Retinal pigment epithelial cell (primary cell): Measurements from ENCODE around the gene TMCC1.

ENCODE experiments used
- DNase-seq: peaks from one replicate; pipeline ENCODE4 v3.0.0-alpha.2; 2010; ENCODE audit warnings: low read depth
- H3K4me3 ChIP-seq: 2 replicates; pipeline ENCODE4 v1.5.1; 2011; ENCODE audit warnings: mild to moderate bottlenecking, low read length, control low read depth, moderate library complexity
- CTCF ChIP-seq: conservative IDR thresholded peaks from 2 replicates; pipeline ENCODE4 v1.5.1; 2011; ENCODE audit warnings: low read depth, low read length, control low read depth, inconsistent platforms

Gene TMCC1

DNA sequence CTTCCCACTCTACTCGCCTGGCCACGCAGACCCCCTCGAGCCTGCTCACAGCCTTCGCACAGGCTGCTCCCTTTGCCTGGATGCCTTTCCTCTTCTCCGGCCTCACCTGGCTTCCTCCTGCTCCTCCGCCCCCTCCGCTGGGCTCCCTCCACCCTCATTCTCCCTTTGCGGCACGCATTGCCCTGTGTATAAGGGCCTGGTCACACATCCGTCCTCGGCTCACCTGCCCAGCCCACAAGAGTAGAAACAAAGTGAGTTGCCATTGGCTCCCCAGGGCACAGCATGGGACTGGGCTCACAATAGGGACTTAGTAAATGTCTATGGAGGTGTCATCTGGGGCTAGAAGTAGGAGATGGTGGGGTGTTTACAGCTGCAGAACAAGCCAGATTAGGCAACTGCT is 291.2 kb downstream of the TMCC1 start:
- no peak for DNase-seq
- no peak overlapping the region for H3K4me3 ChIP-seq
- TF ChIP-seq CTCF, result no peak

GRCh38 chr3:129601713-129602112 is 291.8 kb downstream of the TMCC1 start:
- DNase-seq, result no peak
- TF ChIP-seq CTCF, result no peak
- H3K4me3 ChIP-seq, result no peak overlapping the region

- H3K4me3 ChIP-seq, result no peak overlapping the region
- no peak for TF ChIP-seq CTCF
- no peak for DNase-seq
Measured at GRCh38 chr3:129600348-129600747, 293.2 kb downstream of the TMCC1 start.

- no peak for TF ChIP-seq CTCF
- no peak for DNase-seq
- no peak overlapping the region for H3K4me3 ChIP-seq
Measured at GRCh38 chr3:129599607-129600006, 293.9 kb downstream of the TMCC1 start.

DNA sequence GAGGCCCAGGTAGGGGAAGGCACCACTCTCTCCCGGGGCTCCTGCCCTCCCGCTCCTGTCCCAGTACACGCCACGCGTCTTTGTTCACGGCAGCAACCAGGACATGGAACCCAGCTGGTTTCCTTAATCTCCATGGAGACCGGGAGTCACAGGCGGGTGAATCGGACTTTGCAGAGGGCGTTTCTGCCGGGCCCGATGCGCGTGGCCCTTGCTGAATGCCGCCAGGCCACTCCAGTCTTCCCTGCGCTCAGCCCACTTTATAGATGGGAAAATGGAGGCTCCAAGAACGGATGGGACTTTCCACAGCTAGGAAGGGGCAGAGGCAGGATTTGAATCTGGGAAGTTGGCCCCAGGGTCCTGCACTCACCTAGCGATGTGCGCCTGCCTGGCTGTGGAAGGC is 294.4 kb downstream of the TMCC1 start:
- no peak for TF ChIP-seq CTCF
- H3K4me3 ChIP-seq, result no peak overlapping the region
- DNase-seq, result no peak

GRCh38 chr3:129598484-129598883 is 295.0 kb downstream of the TMCC1 start:
- H3K4me3 ChIP-seq, result no peak overlapping the region
- DNase-seq, result no peak
- no peak for TF ChIP-seq CTCF

DNA sequence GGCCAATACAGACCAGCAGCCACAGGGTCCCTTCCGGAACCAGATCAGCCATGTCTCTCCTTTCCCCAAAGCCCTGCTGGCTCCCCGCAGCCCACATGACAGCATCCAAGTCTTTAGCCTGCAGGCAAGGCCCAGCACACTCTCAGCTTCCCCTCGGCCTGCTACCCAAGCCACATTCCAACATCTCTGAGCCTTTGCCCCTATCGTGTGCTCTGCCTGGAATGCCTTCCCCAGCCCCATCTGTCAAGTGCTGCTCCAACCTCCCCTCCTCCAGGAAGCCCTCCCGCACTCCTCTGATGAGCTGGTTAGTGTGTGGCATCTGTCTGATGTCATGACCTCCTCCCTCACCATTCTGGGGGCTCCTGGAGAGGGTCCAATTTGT is 295.5 kb downstream of the TMCC1 start:
- H3K4me3 ChIP-seq, result no peak overlapping the region
- no peak for DNase-seq
- no peak for TF ChIP-seq CTCF
